GM13977 (cell line): ENCODE results near the gene MPP3.
A peak's percentile ranks its signal among the peaks of the same experiment; 100 is the strongest.

ENCODE experiments used
- DNase-seq: peaks from one replicate; pipeline ENCODE4 v3.0.0; 2012; ENCODE audit warnings: low spot score
- CTCF ChIP-seq: IDR thresholded peaks from 2 replicates; pipeline ENCODE4 v1.5.1; 2012; ENCODE audit warnings: mild to moderate bottlenecking, control low read depth; ENCODE audit not compliant: insufficient read depth; ENCODE audit errors: extremely low read depth, missing control alignments
- in situ Hi-C: fragments of 300-500 bp; cut with MboI; formaldehyde crosslinking; loops from one replicate; pipeline ENCODE4 v1.12.0; 2022; ENCODE audit warnings: low sequenced_read_pairs, low pct_unique_long_range_greater_than_20kb, mixed read lengths, inconsistent platforms; ENCODE audit not compliant: unreplicated experiment

Gene MPP3

GRCh38 chr17:43834106-43834505 is 1.2 kb upstream of the MPP3 start:
- DNase-seq = no peak
- in situ Hi-C loops = no loop called here

DNA sequence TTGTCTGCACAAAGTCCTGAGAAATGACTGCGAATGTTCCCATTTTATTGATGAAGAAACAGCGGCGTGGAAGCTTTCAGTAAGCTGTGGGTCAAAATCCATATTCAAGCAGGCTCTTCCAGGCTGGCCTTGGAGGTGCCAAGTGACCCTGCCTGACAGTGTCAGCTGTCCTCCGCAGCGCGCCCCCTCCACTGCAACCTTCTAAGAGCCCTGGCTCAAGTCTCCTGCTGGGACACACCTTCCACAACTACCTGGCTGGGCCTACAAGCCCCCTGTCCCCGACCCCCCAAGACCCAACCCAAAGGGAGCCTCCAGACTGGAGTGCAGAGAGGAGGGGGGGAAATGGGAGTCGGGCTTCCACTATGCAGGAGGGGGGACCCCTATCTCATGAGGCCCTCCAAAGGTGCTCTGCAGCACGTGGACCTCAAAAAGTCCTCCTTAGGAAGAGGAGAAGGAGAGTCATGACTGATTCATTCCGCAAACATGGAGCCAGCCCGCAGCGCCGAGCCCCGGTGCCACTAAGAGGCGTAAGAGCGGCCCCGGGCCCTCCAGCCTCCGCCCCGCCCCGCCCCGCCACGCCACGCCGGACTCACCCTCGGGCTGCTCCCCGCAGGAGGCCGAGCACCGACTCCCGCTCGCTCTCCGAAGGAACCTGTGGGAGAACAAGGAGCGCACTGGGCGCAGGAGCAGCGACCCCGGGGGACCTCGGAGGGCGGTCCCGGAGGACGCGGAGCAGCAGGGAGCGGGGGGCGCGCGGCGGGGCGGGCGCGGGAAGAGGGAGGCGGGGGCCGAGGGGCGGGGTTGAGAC is 574 bp downstream of the MPP3 start:
- no peak for TF ChIP-seq CTCF
- peak; percentile 40 for DNase-seq
- in situ Hi-C loops = no loop called here

More at GRCh38 chr17:43834106-43834505, 1.2 kb upstream of the MPP3 start:
- no peak for TF ChIP-seq CTCF

GRCh38 chr17:43831633-43832032 is 1.3 kb downstream of the MPP3 start:
- in situ Hi-C loops = no loop called here
- no peak for TF ChIP-seq CTCF
- DNase-seq = no peak

- TF ChIP-seq CTCF = no peak
- in situ Hi-C loops = no loop called here
- no peak for DNase-seq
Measured at GRCh38 chr17:43830510-43831140, 2.3 kb downstream of the MPP3 start.

DNA sequence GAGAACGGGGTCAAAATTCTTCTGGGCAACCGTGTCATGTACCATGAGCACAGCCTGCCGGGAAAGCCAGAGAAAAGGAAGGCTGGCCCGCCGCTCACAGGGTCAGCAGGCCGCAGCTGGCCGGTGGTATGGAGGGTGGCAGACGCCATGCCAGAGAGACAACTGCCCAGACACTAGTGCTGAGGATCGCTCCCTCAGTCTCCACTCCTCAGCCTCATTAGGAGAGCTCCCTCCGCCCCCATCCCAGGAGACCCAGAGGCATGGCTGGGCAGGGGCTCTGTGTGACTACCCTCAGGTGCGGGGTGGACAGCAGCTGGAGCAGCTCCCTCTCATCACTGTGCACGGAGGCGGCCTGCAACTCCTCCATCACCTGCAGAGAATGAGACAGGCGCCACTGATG is 3.2 kb downstream of the MPP3 start:
- TF ChIP-seq CTCF = no peak
- no peak for DNase-seq
- in situ Hi-C loops = no loop called here

GRCh38 chr17:43827596-43827995 is 5.3 kb downstream of the MPP3 start:
- TF ChIP-seq CTCF = no peak
- DNase-seq = no peak
- in situ Hi-C loops = no loop called here
